GM21717 (cell line): ENCODE measurements around the gene SLC22A3.

Experiments
- ATAC-seq: cut with Tn5 transposase; IDR thresholded peaks from one replicate; pipeline ENCODE4 v1.9.1; 2021; ENCODE audit warnings: mild to moderate bottlenecking, moderate library complexity; ENCODE audit not compliant: unreplicated experiment

SLC22A3 gene

GRCh38 chr6:160408528-160408927 lies 60.4 kb downstream of the SLC22A3 start:
- ATAC-seq = no peak

GRCh38 chr6:160412993-160413392 lies 64.8 kb downstream of the SLC22A3 start:
- no peak for ATAC-seq

GRCh38 chr6:160417146-160417545 lies 69.0 kb downstream of the SLC22A3 start:
- no peak for ATAC-seq

- no peak for ATAC-seq
Measured at GRCh38 chr6:160417550-160417949, 69.4 kb downstream of the SLC22A3 start.

- no peak for ATAC-seq
Measured at GRCh38 chr6:160418370-160418769, 70.2 kb downstream of the SLC22A3 start.

GRCh38 chr6:160419488-160419887 lies 71.3 kb downstream of the SLC22A3 start:
- no peak for ATAC-seq

GRCh38 chr6:160420253-160420968 lies 72.2 kb downstream of the SLC22A3 start:
- ATAC-seq = no peak

- no peak for ATAC-seq
Measured at GRCh38 chr6:160420969-160421556, 72.9 kb downstream of the SLC22A3 start.

GRCh38 chr6:160421854-160422253 lies 73.7 kb downstream of the SLC22A3 start:
- ATAC-seq = no peak

GRCh38 chr6:160424256-160424655 lies 76.1 kb downstream of the SLC22A3 start:
- no peak for ATAC-seq

GRCh38 chr6:160426136-160426535 lies 78.0 kb downstream of the SLC22A3 start:
- ATAC-seq = no peak

GRCh38 chr6:160427312-160428068 lies 79.3 kb downstream of the SLC22A3 start:
- no peak for ATAC-seq

GRCh38 chr6:160428069-160428430 lies 79.9 kb downstream of the SLC22A3 start:
- ATAC-seq = no peak

GRCh38 chr6:160428818-160429619 lies 80.8 kb downstream of the SLC22A3 start:
- no peak for ATAC-seq

- ATAC-seq = no peak
Measured at GRCh38 chr6:160429620-160429895, 81.4 kb downstream of the SLC22A3 start.

GRCh38 chr6:160430203-160430602 lies 82.0 kb downstream of the SLC22A3 start:
- ATAC-seq = no peak

- no peak for ATAC-seq
Measured at GRCh38 chr6:160430751-160431150, 82.6 kb downstream of the SLC22A3 start.

GRCh38 chr6:160431226-160431625 lies 83.0 kb downstream of the SLC22A3 start:
- ATAC-seq = no peak

GRCh38 chr6:160431791-160432404 lies 83.7 kb downstream of the SLC22A3 start:
- ATAC-seq = no peak

- ATAC-seq = no peak
Measured at GRCh38 chr6:160435935-160436334, 87.8 kb downstream of the SLC22A3 start.

- no peak for ATAC-seq
Measured at GRCh38 chr6:160437154-160437553, 89.0 kb downstream of the SLC22A3 start.
